H1 (cell line): ENCODE measurements around the gene DYNC1H1. TPM values are rescaled to one million over a fixed set of nuclear protein-coding genes. Genes with fewer than 3 reads are reported as not detected.

Experiments used
- EGR1 ChIP-seq: IDR thresholded peaks from 2 replicates; pipeline ENCODE4 v1.6.1; 2011; ENCODE audit warnings: low read depth, low read length, borderline replicate concordance
- HDAC2 ChIP-seq, 2 experiments: fragments of 300-600 bp in 1 of 2; sonication (generic) in 1 of 2; IDR thresholded peaks; 2 replicates each; pipeline ENCODE4 v1.6.1; 2011 to 2012; ENCODE audit warnings: low read depth in 2 of 2, low read length in 2 of 2, mild to moderate bottlenecking in 2 of 2, moderate library complexity in 2 of 2, borderline replicate concordance in 1 of 2, inconsistent platforms in 1 of 2
- NANOG ChIP-seq: IDR thresholded peaks from 2 replicates; pipeline ENCODE4 v1.6.1; 2011; ENCODE audit warnings: low read length, low read depth, mild to moderate bottlenecking, inconsistent platforms; ENCODE audit not compliant: insufficient read depth, poor library complexity, severe bottlenecking
- ZNF274 ChIP-seq: IDR thresholded peaks from 2 replicates; pipeline ENCODE4 v1.7.0; 2012; ENCODE audit warnings: low read length, borderline replicate concordance; ENCODE audit errors: extremely low read depth
- polyA plus RNA-seq, 7 experiments: library from polyadenylated mRNA; depleted of rRNA in 3 of 7; stranded (reverse) in 5 of 7; unstranded in 2 of 7; fragments of >200 nt in 5 of 7; fragments of 200-250 nt in 2 of 7; gene quantifications; 1 replicate in 5 of 7; 2 replicates in 1 of 7; 4 replicates in 1 of 7; pipeline versions ENCODE4 v1.2.1 to v1.2.3, GENCODE V29; 2011 to 2013; ENCODE audit warnings: missing spikeins in 2 of 7, mixed read lengths in 2 of 7
- total RNA-seq: library from RNA; stranded (reverse); fragmentation: NEBNext Ultra II Directional; extraction: Animal tissue kit (Norgen Biotek cat#: 25700); gene quantifications from 2 replicates; pipeline ENCODE4 v1.2.1, GENCODE V29; 2021
- TF ChIP-seq, protein P1 (sequence below): fragments of 300-600 bp; sonication (generic); IDR thresholded peaks from 2 replicates; pipeline ENCODE4 v1.7.1; 2012; ENCODE audit warnings: low read length, moderate library complexity, mild to moderate bottlenecking, inconsistent platforms; ENCODE audit not compliant: insufficient replicate concordance

The DYNC1H1 gene
- total and polyA plus RNA-seq, 2 of the 8 experiments (the other 6 are each of a cell fraction or from before 2014, with no cell fraction given): 238 to 387 TPM

DNA sequence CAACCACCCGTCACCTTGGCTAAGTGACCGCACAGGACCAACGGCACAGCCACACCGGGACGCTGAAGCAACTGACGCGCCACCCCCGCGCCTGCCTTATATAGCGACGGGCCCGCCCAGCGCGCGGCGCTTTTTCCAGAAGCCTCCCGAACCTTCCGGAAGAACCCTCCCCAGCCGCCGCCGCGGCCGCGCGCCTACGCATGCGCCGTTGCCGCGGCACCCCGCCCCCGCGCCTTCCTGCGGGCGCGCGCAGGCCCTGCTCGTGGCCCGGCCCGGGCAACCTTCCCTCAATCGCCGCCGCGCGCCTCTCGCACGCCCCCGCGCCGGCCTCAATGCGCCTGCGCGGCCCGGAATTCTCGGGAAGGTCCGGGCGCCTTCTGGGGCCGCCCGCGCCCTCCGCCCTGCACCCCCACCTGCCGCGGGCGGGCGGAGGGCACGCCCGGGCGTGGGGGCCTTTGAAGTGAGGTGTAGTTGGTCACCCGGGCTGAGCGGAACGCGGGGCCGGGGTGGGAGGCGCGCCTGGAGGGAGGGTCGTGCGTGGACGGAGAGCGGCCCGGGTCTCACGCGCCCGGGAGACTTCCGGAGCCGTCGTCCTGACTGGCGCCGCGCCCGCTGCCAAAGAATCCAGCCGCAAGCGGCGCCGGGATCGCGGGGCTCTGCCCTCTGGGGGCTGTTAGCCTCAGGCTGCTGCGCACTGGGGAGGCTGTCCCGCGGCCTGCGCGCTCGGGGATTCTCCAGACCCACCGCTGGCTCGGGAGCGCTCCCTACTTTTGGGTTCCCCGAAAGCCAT, 122.8 kb downstream of the DYNC1H1 start, which contains the start of gene HSP90AA1 (continued):
- TF ChIP-seq, protein P1, sequence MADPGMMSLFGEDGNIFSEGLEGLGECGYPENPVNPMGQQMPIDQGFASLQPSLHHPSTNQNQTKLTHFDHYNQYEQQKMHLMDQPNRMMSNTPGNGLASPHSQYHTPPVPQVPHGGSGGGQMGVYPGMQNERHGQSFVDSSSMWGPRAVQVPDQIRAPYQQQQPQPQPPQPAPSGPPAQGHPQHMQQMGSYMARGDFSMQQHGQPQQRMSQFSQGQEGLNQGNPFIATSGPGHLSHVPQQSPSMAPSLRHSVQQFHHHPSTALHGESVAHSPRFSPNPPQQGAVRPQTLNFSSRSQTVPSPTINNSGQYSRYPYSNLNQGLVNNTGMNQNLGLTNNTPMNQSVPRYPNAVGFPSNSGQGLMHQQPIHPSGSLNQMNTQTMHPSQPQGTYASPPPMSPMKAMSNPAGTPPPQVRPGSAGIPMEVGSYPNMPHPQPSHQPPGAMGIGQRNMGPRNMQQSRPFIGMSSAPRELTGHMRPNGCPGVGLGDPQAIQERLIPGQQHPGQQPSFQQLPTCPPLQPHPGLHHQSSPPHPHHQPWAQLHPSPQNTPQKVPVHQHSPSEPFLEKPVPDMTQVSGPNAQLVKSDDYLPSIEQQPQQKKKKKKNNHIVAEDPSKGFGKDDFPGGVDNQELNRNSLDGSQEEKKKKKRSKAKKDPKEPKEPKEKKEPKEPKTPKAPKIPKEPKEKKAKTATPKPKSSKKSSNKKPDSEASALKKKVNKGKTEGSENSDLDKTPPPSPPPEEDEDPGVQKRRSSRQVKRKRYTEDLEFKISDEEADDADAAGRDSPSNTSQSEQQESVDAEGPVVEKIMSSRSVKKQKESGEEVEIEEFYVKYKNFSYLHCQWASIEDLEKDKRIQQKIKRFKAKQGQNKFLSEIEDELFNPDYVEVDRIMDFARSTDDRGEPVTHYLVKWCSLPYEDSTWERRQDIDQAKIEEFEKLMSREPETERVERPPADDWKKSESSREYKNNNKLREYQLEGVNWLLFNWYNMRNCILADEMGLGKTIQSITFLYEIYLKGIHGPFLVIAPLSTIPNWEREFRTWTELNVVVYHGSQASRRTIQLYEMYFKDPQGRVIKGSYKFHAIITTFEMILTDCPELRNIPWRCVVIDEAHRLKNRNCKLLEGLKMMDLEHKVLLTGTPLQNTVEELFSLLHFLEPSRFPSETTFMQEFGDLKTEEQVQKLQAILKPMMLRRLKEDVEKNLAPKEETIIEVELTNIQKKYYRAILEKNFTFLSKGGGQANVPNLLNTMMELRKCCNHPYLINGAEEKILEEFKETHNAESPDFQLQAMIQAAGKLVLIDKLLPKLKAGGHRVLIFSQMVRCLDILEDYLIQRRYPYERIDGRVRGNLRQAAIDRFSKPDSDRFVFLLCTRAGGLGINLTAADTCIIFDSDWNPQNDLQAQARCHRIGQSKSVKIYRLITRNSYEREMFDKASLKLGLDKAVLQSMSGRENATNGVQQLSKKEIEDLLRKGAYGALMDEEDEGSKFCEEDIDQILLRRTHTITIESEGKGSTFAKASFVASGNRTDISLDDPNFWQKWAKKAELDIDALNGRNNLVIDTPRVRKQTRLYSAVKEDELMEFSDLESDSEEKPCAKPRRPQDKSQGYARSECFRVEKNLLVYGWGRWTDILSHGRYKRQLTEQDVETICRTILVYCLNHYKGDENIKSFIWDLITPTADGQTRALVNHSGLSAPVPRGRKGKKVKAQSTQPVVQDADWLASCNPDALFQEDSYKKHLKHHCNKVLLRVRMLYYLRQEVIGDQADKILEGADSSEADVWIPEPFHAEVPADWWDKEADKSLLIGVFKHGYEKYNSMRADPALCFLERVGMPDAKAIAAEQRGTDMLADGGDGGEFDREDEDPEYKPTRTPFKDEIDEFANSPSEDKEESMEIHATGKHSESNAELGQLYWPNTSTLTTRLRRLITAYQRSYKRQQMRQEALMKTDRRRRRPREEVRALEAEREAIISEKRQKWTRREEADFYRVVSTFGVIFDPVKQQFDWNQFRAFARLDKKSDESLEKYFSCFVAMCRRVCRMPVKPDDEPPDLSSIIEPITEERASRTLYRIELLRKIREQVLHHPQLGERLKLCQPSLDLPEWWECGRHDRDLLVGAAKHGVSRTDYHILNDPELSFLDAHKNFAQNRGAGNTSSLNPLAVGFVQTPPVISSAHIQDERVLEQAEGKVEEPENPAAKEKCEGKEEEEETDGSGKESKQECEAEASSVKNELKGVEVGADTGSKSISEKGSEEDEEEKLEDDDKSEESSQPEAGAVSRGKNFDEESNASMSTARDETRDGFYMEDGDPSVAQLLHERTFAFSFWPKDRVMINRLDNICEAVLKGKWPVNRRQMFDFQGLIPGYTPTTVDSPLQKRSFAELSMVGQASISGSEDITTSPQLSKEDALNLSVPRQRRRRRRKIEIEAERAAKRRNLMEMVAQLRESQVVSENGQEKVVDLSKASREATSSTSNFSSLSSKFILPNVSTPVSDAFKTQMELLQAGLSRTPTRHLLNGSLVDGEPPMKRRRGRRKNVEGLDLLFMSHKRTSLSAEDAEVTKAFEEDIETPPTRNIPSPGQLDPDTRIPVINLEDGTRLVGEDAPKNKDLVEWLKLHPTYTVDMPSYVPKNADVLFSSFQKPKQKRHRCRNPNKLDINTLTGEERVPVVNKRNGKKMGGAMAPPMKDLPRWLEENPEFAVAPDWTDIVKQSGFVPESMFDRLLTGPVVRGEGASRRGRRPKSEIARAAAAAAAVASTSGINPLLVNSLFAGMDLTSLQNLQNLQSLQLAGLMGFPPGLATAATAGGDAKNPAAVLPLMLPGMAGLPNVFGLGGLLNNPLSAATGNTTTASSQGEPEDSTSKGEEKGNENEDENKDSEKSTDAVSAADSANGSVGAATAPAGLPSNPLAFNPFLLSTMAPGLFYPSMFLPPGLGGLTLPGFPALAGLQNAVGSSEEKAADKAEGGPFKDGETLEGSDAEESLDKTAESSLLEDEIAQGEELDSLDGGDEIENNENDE: no peak
- no peak for TF ChIP-seq ZNF274
- TF ChIP-seq EGR1: peak; percentile 99
- TF ChIP-seq HDAC2 (IDR thresholded peaks at IDR 0.05; ENCODE audit: borderline replicate concordance in 1 of 2, low read depth in 2 of 2, low read length in 2 of 2): peak in 1 of 2 experiments; percentile 6; a peak in 1 of 4 replicates
- no peak for TF ChIP-seq NANOG
